Nephron progenitor cell (in vitro differentiated cells): ENCODE data around the gene BABAM2.
"Not testable (repeated sequence)": the region's sequence is repeated elsewhere in the genome, so short reads cannot be mapped to it uniquely, and the experiment has no call there.

Experiments
- DNase-seq: peaks from one replicate; pipeline ENCODE4 v3.0.0; 2021
- H3K27ac Mint-ChIP-seq: 2 replicates; pipeline ENCODE4 v1.8.0; 2021; ENCODE audit warnings: mild to moderate bottlenecking, moderate library complexity, mixed read lengths
- H3K27me3 Mint-ChIP-seq: 2 replicates; pipeline ENCODE4 v1.8.0; 2021; ENCODE audit warnings: mild to moderate bottlenecking, low read depth, mixed read lengths; ENCODE audit not compliant: poor library complexity
- H3K36me3 Mint-ChIP-seq: 2 replicates; pipeline ENCODE4 v1.8.0; 2021; ENCODE audit warnings: low read depth, mixed read lengths
- H3K4me1 Mint-ChIP-seq: 2 replicates; pipeline ENCODE4 v1.8.0; 2021; ENCODE audit warnings: mixed read lengths
- H3K4me3 Mint-ChIP-seq: 2 replicates; pipeline ENCODE4 v1.8.0; 2021; ENCODE audit warnings: mild to moderate bottlenecking, moderate library complexity, mixed read lengths
- H3K9me3 Mint-ChIP-seq: 2 replicates; pipeline ENCODE4 v1.8.0; 2021; ENCODE audit warnings: mild to moderate bottlenecking, moderate library complexity, mixed read lengths
- TF ChIP-seq, protein P1 (sequence below): fragments of 200-600 bp; sonication (generic); IDR thresholded peaks from 2 replicates; pipeline ENCODE4 v1.5.0; 2021; ENCODE audit warnings: antibody characterized with exemption

The BABAM2 gene

GRCh38 chr2:27972311-27972710, 81.8 kb downstream of the BABAM2 start:
- H3K9me3 Mint-ChIP-seq = peaks cover 31% of the 10 kb centered on the region
- H3K4me3 Mint-ChIP-seq = no peak overlapping the region
- no peak overlapping the region for H3K27ac Mint-ChIP-seq
- peaks cover 20% of the 10 kb centered on the region for H3K36me3 Mint-ChIP-seq
- no peak for DNase-seq
- no peaks in the 10 kb centered on the region for H3K4me1 Mint-ChIP-seq
- TF ChIP-seq, protein P1, sequence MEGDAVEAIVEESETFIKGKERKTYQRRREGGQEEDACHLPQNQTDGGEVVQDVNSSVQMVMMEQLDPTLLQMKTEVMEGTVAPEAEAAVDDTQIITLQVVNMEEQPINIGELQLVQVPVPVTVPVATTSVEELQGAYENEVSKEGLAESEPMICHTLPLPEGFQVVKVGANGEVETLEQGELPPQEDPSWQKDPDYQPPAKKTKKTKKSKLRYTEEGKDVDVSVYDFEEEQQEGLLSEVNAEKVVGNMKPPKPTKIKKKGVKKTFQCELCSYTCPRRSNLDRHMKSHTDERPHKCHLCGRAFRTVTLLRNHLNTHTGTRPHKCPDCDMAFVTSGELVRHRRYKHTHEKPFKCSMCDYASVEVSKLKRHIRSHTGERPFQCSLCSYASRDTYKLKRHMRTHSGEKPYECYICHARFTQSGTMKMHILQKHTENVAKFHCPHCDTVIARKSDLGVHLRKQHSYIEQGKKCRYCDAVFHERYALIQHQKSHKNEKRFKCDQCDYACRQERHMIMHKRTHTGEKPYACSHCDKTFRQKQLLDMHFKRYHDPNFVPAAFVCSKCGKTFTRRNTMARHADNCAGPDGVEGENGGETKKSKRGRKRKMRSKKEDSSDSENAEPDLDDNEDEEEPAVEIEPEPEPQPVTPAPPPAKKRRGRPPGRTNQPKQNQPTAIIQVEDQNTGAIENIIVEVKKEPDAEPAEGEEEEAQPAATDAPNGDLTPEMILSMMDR = no peak
- H3K27me3 Mint-ChIP-seq = no peaks in the 10 kb centered on the region

DNA sequence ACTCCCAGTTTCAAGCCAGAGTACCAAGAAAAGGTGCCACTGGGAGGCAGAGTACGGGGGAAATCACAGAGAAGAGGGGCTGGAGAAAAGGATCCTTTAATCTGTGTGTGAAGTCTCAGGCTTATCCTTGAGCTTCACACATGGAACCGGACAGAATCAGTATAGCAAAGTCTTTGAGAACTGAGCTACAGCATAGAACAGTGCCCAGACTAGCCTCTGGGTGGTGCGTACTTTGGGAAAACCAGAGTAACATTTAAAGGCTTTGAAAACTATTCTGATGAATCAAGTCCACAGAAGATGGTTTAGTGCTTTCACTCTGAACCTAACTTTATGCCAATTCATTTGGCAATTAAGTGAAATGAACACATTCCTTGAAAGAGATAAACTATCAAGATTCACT, 83.1 kb downstream of the BABAM2 start:
- no peak overlapping the region for H3K4me3 Mint-ChIP-seq
- H3K9me3 Mint-ChIP-seq = peaks cover 19% of the 10 kb centered on the region
- H3K27ac Mint-ChIP-seq = peak overlapping the region; percentile 23
- H3K36me3 Mint-ChIP-seq = peaks cover 11% of the 10 kb centered on the region
- no peaks in the 10 kb centered on the region for H3K4me1 Mint-ChIP-seq
- DNase-seq = no peak
- TF ChIP-seq, protein P1 = no peak
- H3K27me3 Mint-ChIP-seq = no peaks in the 10 kb centered on the region

- no peak for DNase-seq
These were observed 85.8 kb downstream of the BABAM2 start for GRCh38 chr2:27976308-27976707.

GRCh38 chr2:27977731-27978312, 87.3 kb downstream of the BABAM2 start:
- Mint-ChIP-seq H3K9me3 (no peaks in the 10 kb centered on the region), H3K4me3 (no peak overlapping the region), H3K27me3 (peaks cover 3% of the 10 kb centered on the region), H3K36me3 (peaks cover under 1% of the 10 kb centered on the region), H3K4me1 (no peaks in the 10 kb centered on the region), H3K27ac (no peak overlapping the region)
- TF ChIP-seq, protein P1 = no peak
- DNase-seq = no peak

More at GRCh38 chr2:27976308-27976707, 85.8 kb downstream of the BABAM2 start:
- no peaks in the 10 kb centered on the region for H3K9me3 Mint-ChIP-seq
- peaks cover 3% of the 10 kb centered on the region for H3K27me3 Mint-ChIP-seq
- H3K4me1 Mint-ChIP-seq = no peaks in the 10 kb centered on the region
- TF ChIP-seq, protein P1 = no peak
- H3K27ac Mint-ChIP-seq = no peak overlapping the region
- no peaks in the 10 kb centered on the region for H3K36me3 Mint-ChIP-seq
- no peak overlapping the region for H3K4me3 Mint-ChIP-seq

GRCh38 chr2:27978761-27979160, 88.2 kb downstream of the BABAM2 start:
- H3K4me1 Mint-ChIP-seq, H3K9me3 Mint-ChIP-seq, DNase-seq, H3K4me3 Mint-ChIP-seq, H3K27ac Mint-ChIP-seq, H3K36me3 Mint-ChIP-seq, H3K27me3 Mint-ChIP-seq: not testable (repeated sequence)

DNA sequence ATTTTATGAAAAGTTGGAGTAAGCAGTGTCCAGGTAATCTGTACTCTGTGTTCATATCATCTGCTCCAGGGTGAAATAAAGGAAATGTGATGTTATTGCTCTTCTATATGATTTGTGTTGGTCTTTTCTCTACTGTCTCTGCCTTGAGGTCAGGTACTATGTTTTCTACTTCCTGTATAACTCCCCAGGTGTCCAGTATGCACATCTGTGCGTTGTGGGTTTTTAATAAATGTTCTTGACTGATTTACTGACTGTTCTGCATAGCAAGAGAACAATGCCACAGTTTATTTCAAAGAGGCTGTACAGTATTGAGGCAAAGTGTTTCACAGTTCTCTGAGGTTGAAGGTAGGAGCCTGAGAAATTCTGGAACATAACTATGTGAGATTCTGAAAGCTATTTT, 89.7 kb downstream of the BABAM2 start:
- TF ChIP-seq, protein P1 = no peak
- DNase-seq = no peak
- Mint-ChIP-seq H3K4me1 (no peaks in the 10 kb centered on the region), H3K4me3 (no peak overlapping the region), H3K27ac (no peak overlapping the region), H3K27me3 (peaks cover 3% of the 10 kb centered on the region), H3K9me3 (peaks cover 16% of the 10 kb centered on the region), H3K36me3 (peaks cover 5% of the 10 kb centered on the region)
